Stimulated activated naive CD8-positive, alpha-beta T cell treated with anti-CD3 and anti-CD28 coated beads, Interleukin-15, Interleukin-2, amounts not matched to agents 100 ng/mL and 50 ng/mL, for 24 hours (primary cell): ENCODE results near the gene CATSPERE.

Experiments
- H3K27ac Mint-ChIP-seq: one replicate; pipeline ENCODE4 v1.8.0; 2021; ENCODE audit warnings: mild to moderate bottlenecking, mixed read lengths
- H3K27me3 Mint-ChIP-seq: one replicate; pipeline ENCODE4 v1.8.0; 2021; ENCODE audit warnings: mixed read lengths
- H3K36me3 Mint-ChIP-seq: one replicate; pipeline ENCODE4 v1.8.0; 2021; ENCODE audit warnings: low read depth, mixed read lengths
- H3K4me1 Mint-ChIP-seq: one replicate; pipeline ENCODE4 v1.8.0; 2021; ENCODE audit warnings: low read depth, mixed read lengths
- H3K4me3 Mint-ChIP-seq: one replicate; pipeline ENCODE4 v1.8.0; 2021; ENCODE audit warnings: mild to moderate bottlenecking, mixed read lengths
- H3K9me3 Mint-ChIP-seq: one replicate; pipeline ENCODE4 v1.8.0; 2021; ENCODE audit warnings: mixed read lengths

The CATSPERE gene

GRCh38 chr1:244605835-244606370 is 144.8 kb downstream of the CATSPERE start:
- Mint-ChIP-seq H3K27ac (no peak overlapping the region), H3K4me1 (no peaks in the 10 kb centered on the region), H3K36me3 (no peaks in the 10 kb centered on the region), H3K27me3 (no peaks in the 10 kb centered on the region), H3K9me3 (no peaks in the 10 kb centered on the region), H3K4me3 (no peak overlapping the region)

- Mint-ChIP-seq H3K4me1 (no peaks in the 10 kb centered on the region), H3K27ac (no peak overlapping the region), H3K27me3 (no peaks in the 10 kb centered on the region), H3K4me3 (no peak overlapping the region), H3K9me3 (no peaks in the 10 kb centered on the region), H3K36me3 (no peaks in the 10 kb centered on the region)
These were observed 153.2 kb downstream of the CATSPERE start for GRCh38 chr1:244614113-244614836.

GRCh38 chr1:244614879-244615278 is 153.8 kb downstream of the CATSPERE start:
- Mint-ChIP-seq H3K9me3 (no peaks in the 10 kb centered on the region), H3K27ac (no peak overlapping the region), H3K36me3 (no peaks in the 10 kb centered on the region), H3K27me3 (no peaks in the 10 kb centered on the region), H3K4me1 (no peaks in the 10 kb centered on the region), H3K4me3 (no peak overlapping the region)

- H3K36me3 Mint-ChIP-seq, result no peaks in the 10 kb centered on the region
- no peaks in the 10 kb centered on the region for H3K9me3 Mint-ChIP-seq
- no peak overlapping the region for H3K4me3 Mint-ChIP-seq
- H3K4me1 Mint-ChIP-seq, result no peaks in the 10 kb centered on the region
- no peak overlapping the region for H3K27ac Mint-ChIP-seq
- no peaks in the 10 kb centered on the region for H3K27me3 Mint-ChIP-seq
These were observed 154.2 kb downstream of the CATSPERE start for GRCh38 chr1:244615301-244615700.

- Mint-ChIP-seq H3K36me3 (no peaks in the 10 kb centered on the region), H3K9me3 (peaks cover 4% of the 10 kb centered on the region), H3K27me3 (peaks cover 5% of the 10 kb centered on the region), H3K27ac (no peak overlapping the region), H3K4me3 (no peak overlapping the region), H3K4me1 (no peaks in the 10 kb centered on the region)
These were observed 165.6 kb downstream of the CATSPERE start for GRCh38 chr1:244626709-244627108.

GRCh38 chr1:244628789-244629188 is 167.7 kb downstream of the CATSPERE start:
- Mint-ChIP-seq H3K9me3 (peaks cover 5% of the 10 kb centered on the region), H3K4me1 (no peaks in the 10 kb centered on the region), H3K4me3 (no peak overlapping the region), H3K27me3 (peaks cover 7% of the 10 kb centered on the region), H3K27ac (no peak overlapping the region), H3K36me3 (no peaks in the 10 kb centered on the region)

- peaks cover 5% of the 10 kb centered on the region for H3K9me3 Mint-ChIP-seq
- H3K27me3 Mint-ChIP-seq, result peaks cover 7% of the 10 kb centered on the region
- no peaks in the 10 kb centered on the region for H3K4me1 Mint-ChIP-seq
- H3K36me3 Mint-ChIP-seq, result no peaks in the 10 kb centered on the region
- H3K27ac Mint-ChIP-seq, result no peak overlapping the region
- H3K4me3 Mint-ChIP-seq, result no peak overlapping the region
These were observed 172.1 kb downstream of the CATSPERE start for GRCh38 chr1:244633140-244633539.

GRCh38 chr1:244634546-244634945 is 173.5 kb downstream of the CATSPERE start:
- no peak overlapping the region for H3K27ac Mint-ChIP-seq
- no peaks in the 10 kb centered on the region for H3K36me3 Mint-ChIP-seq
- H3K27me3 Mint-ChIP-seq, result peaks cover 7% of the 10 kb centered on the region
- H3K4me1 Mint-ChIP-seq, result no peaks in the 10 kb centered on the region
- peaks cover 5% of the 10 kb centered on the region for H3K9me3 Mint-ChIP-seq
- H3K4me3 Mint-ChIP-seq, result no peak overlapping the region

- Mint-ChIP-seq H3K27me3 (peaks cover 4% of the 10 kb centered on the region), H3K4me1 (no peaks in the 10 kb centered on the region), H3K4me3 (no peak overlapping the region), H3K27ac (no peak overlapping the region), H3K36me3 (no peaks in the 10 kb centered on the region), H3K9me3 (peaks cover 1% of the 10 kb centered on the region)
These were observed 175.6 kb downstream of the CATSPERE start for GRCh38 chr1:244636488-244637259.

- H3K36me3 Mint-ChIP-seq, result no peaks in the 10 kb centered on the region
- H3K4me1 Mint-ChIP-seq, result no peaks in the 10 kb centered on the region
- no peak overlapping the region for H3K27ac Mint-ChIP-seq
- H3K27me3 Mint-ChIP-seq, result peaks cover 10% of the 10 kb centered on the region
- no peak overlapping the region for H3K4me3 Mint-ChIP-seq
- no peaks in the 10 kb centered on the region for H3K9me3 Mint-ChIP-seq
These were observed 178.5 kb downstream of the CATSPERE start for GRCh38 chr1:244639561-244639960.

GRCh38 chr1:244640917-244641316 is 179.8 kb downstream of the CATSPERE start:
- Mint-ChIP-seq H3K4me3 (no peak overlapping the region), H3K27me3 (peaks cover 10% of the 10 kb centered on the region), H3K27ac (no peak overlapping the region), H3K9me3 (no peaks in the 10 kb centered on the region), H3K36me3 (no peaks in the 10 kb centered on the region), H3K4me1 (no peaks in the 10 kb centered on the region)

- H3K9me3 Mint-ChIP-seq, result no peaks in the 10 kb centered on the region
- no peak overlapping the region for H3K27ac Mint-ChIP-seq
These were observed 181.5 kb downstream of the CATSPERE start for GRCh38 chr1:244642526-244642925.

GRCh38 chr1:244642988-244643387 is 181.9 kb downstream of the CATSPERE start:
- Mint-ChIP-seq H3K9me3 (no peaks in the 10 kb centered on the region), H3K36me3 (no peaks in the 10 kb centered on the region), H3K4me1 (no peaks in the 10 kb centered on the region), H3K27ac (no peak overlapping the region), H3K27me3 (peaks cover 14% of the 10 kb centered on the region), H3K4me3 (no peak overlapping the region)

More at GRCh38 chr1:244642526-244642925, 181.5 kb downstream of the CATSPERE start:
- H3K4me3 Mint-ChIP-seq, result no peak overlapping the region
- H3K27me3 Mint-ChIP-seq, result peaks cover 14% of the 10 kb centered on the region
- no peaks in the 10 kb centered on the region for H3K4me1 Mint-ChIP-seq
- no peaks in the 10 kb centered on the region for H3K36me3 Mint-ChIP-seq

GRCh38 chr1:244645414-244645813 is 184.3 kb downstream of the CATSPERE start:
- Mint-ChIP-seq H3K4me3 (no peak overlapping the region), H3K4me1 (no peaks in the 10 kb centered on the region), H3K9me3 (no peaks in the 10 kb centered on the region), H3K27ac (no peak overlapping the region), H3K27me3 (peaks cover 14% of the 10 kb centered on the region), H3K36me3 (no peaks in the 10 kb centered on the region)

- H3K27ac Mint-ChIP-seq, result no peak overlapping the region
These were observed 184.8 kb downstream of the CATSPERE start for GRCh38 chr1:244645890-244646289.

More at GRCh38 chr1:244645890-244646289, 184.8 kb downstream of the CATSPERE start:
- H3K4me1 Mint-ChIP-seq, result no peaks in the 10 kb centered on the region
- H3K36me3 Mint-ChIP-seq, result no peaks in the 10 kb centered on the region
- H3K4me3 Mint-ChIP-seq, result no peak overlapping the region
- no peaks in the 10 kb centered on the region for H3K9me3 Mint-ChIP-seq
- peaks cover 14% of the 10 kb centered on the region for H3K27me3 Mint-ChIP-seq
